H1 (cell line): Measurements from ENCODE around the gene GJC2. TPM values are rescaled to one million over a fixed set of nuclear protein-coding genes. Genes with fewer than 3 reads are reported as not detected.

Source experiments
- CTCF ChIA-PET: fragments of 300-600 bp; sonication (Branson Sonifier 250); formaldehyde crosslinking; loops from one replicate; lab custom pipeline; 2021; ENCODE audit not compliant: partially characterized antibody; lab: Charles Lee
- POLR2A ChIA-PET: fragments of 300-600 bp; sonication (Branson Sonifier 250); formaldehyde crosslinking; loops from one replicate; lab custom pipeline; 2021; ENCODE audit warnings: inconsistent platforms; ENCODE audit not compliant: partially characterized antibody; lab: Charles Lee
- DNase-seq, 2 experiments: peaks; one replicate each; pipeline versions ENCODE4 v3.0.0 to v3.0.0-alpha.2; 2010 to 2022; ENCODE audit warnings: low spot score in 2 of 2, low read depth in 1 of 2, mixed read lengths in 1 of 2
- FAIRE-seq: peaks from 2 replicates; lab custom pipeline; 2011; peaks lifted over from hg19 to GRCh38; lab: Jason Lieb, UNC
- H2AFZ ChIP-seq: 2 replicates; pipeline ENCODE4 v1.8.1; 2012; ENCODE audit warnings: low read length, inconsistent platforms
- H2AK5ac ChIP-seq: 2 replicates; pipeline ENCODE4 v1.6.1; 2013; ENCODE audit warnings: low read depth, low read length
- H2BK120ac ChIP-seq: replicated peaks from 2 replicates; pipeline ENCODE3; 2013; ENCODE audit warnings: low read depth, low read length, inconsistent platforms
- H2BK12ac ChIP-seq: 2 replicates; pipeline ENCODE4 v1.6.1; 2013; ENCODE audit warnings: low read depth, low read length
- H2BK15ac ChIP-seq: 2 replicates; pipeline ENCODE4 v1.6.1; 2013; ENCODE audit warnings: low read length
- H2BK20ac ChIP-seq: 2 replicates; pipeline ENCODE4 v1.6.1; 2013; ENCODE audit warnings: low read length
- H2BK5ac ChIP-seq: 2 replicates; pipeline ENCODE4 v1.6.1; 2013; ENCODE audit warnings: low read depth, low read length
- H3K14ac ChIP-seq: 2 replicates; pipeline ENCODE4 v1.6.1; 2013; ENCODE audit warnings: inconsistent platforms; ENCODE audit not compliant: insufficient read length
- H3K18ac ChIP-seq: 2 replicates; pipeline ENCODE4 v1.6.1; 2013; ENCODE audit warnings: low read length; ENCODE audit errors: extremely low read depth
- H3K23ac ChIP-seq: 2 replicates; pipeline ENCODE4 v1.6.1; 2013; ENCODE audit warnings: inconsistent platforms; ENCODE audit not compliant: insufficient read length
- H3K23me2 ChIP-seq: 2 replicates; pipeline ENCODE4 v1.6.1; 2013; ENCODE audit warnings: low read depth, low read length
- H3K27ac ChIP-seq: 2 replicates; pipeline ENCODE4 v1.6.1; 2011; ENCODE audit warnings: low read depth, low read length, inconsistent platforms
- H3K27me3 ChIP-seq, 4 experiments: replicated peaks in 1 of 4; 1 replicate in 1 of 4; 2 replicates in 3 of 4; pipeline versions ENCODE4 v1.6.1 to v1.8.1; 2011 to 2013; ENCODE audit warnings: low read length in 3 of 4, mild to moderate bottlenecking in 3 of 4, inconsistent platforms in 2 of 4, mixed read lengths in 2 of 4, moderate library complexity in 1 of 4; ENCODE audit not compliant: control insufficient read depth in 3 of 4, insufficient read depth in 3 of 4; ENCODE audit errors: extremely low read depth in 1 of 4
- H3K36me3 ChIP-seq, 4 experiments: 2 replicates each; pipeline versions ENCODE4 v1.6.1 to v1.8.1; 2011 to 2013; ENCODE audit warnings: mild to moderate bottlenecking in 4 of 4, low read length in 3 of 4, moderate library complexity in 2 of 4, control low read depth in 1 of 4, inconsistent platforms in 1 of 4; ENCODE audit not compliant: insufficient read depth in 4 of 4, control insufficient read depth in 2 of 4
- H3K4ac ChIP-seq: replicated peaks from 2 replicates; pipeline ENCODE3; 2013; ENCODE audit warnings: low read length, low read depth, mixed read lengths, inconsistent platforms; ENCODE audit not compliant: insufficient read length
- H3K4me1 ChIP-seq, 4 experiments: replicated peaks in 1 of 4; 1 replicate in 1 of 4; 2 replicates in 3 of 4; pipeline versions ENCODE4 v1.6.1 to v1.8.1; 2011 to 2013; ENCODE audit warnings: low read length in 3 of 4, inconsistent platforms in 2 of 4, mixed read lengths in 1 of 4; ENCODE audit not compliant: insufficient read depth in 4 of 4, control insufficient read depth in 3 of 4
- H3K4me2 ChIP-seq, 2 experiments: 2 replicates each; pipeline versions ENCODE4 v1.6.1 to v1.8.1; 2011 to 2013; ENCODE audit warnings: low read depth in 2 of 2, low read length in 2 of 2, control low read depth in 1 of 2, inconsistent platforms in 1 of 2, mild to moderate bottlenecking in 1 of 2; ENCODE audit not compliant: insufficient read depth in 1 of 2
- H3K4me3 ChIP-seq, 4 experiments: fragments of 200-600, 300-600 bp in 1 of 4; sonication (generic), shearing (Covaris generic), sonication (Bioruptor Twin) in 1 of 4; 2 replicates each; pipeline versions ENCODE4 v1.5.1 to v1.8.1; 2011 to 2016; ENCODE audit warnings: low read length in 4 of 4, low read depth in 3 of 4, control low read depth in 2 of 4, inconsistent platforms in 2 of 4, mild to moderate bottlenecking in 2 of 4, mixed read lengths in 1 of 4, moderate library complexity in 1 of 4; ENCODE audit not compliant: insufficient read depth in 2 of 4; ENCODE audit errors: extremely low read depth in 1 of 4
- H3K56ac ChIP-seq: replicated peaks from 2 replicates; pipeline ENCODE3; 2013; ENCODE audit warnings: low read depth, mild to moderate bottlenecking, mixed read lengths, low read length, inconsistent platforms; ENCODE audit not compliant: insufficient read length
- H3K79me1 ChIP-seq: 2 replicates; pipeline ENCODE4 v1.6.1; 2013; ENCODE audit warnings: low read depth, low read length, control low read depth
- H3K79me2 ChIP-seq, 2 experiments: 2 replicates each; pipeline versions ENCODE4 v1.6.1 to v1.8.1; 2012 to 2013; ENCODE audit warnings: low read length in 2 of 2, mild to moderate bottlenecking in 2 of 2, inconsistent platforms in 1 of 2; ENCODE audit not compliant: insufficient read depth in 2 of 2, control insufficient read depth in 1 of 2
- H3K9ac ChIP-seq, 4 experiments: replicated peaks in 1 of 4; 1 replicate in 1 of 4; 2 replicates in 3 of 4; pipeline versions ENCODE4 v1.6.1 to v1.8.1; 2011 to 2013; ENCODE audit warnings: low read depth in 3 of 4, low read length in 3 of 4, control low read depth in 2 of 4, mild to moderate bottlenecking in 2 of 4, moderate library complexity in 2 of 4, inconsistent platforms in 1 of 4; ENCODE audit errors: extremely low read depth in 1 of 4
- H3K9me3 ChIP-seq, 2 experiments: 2 replicates each; pipeline versions ENCODE4 v1.6.1 to v1.8.1; 2012 to 2013; ENCODE audit warnings: mild to moderate bottlenecking in 2 of 2, moderate library complexity in 2 of 2, control low read depth in 1 of 2, inconsistent platforms in 1 of 2, low read depth in 1 of 2, low read length in 1 of 2, mixed read lengths in 1 of 2; ENCODE audit not compliant: insufficient read depth in 2 of 2
- H4K20me1 ChIP-seq, 2 experiments: replicated peaks in 1 of 2; 2 replicates each; pipeline versions ENCODE3 to v1.8.1; 2011 to 2013; ENCODE audit warnings: inconsistent platforms in 2 of 2, low read length in 2 of 2, mild to moderate bottlenecking in 1 of 2; ENCODE audit not compliant: insufficient read depth in 2 of 2, control insufficient read depth in 1 of 2
- H4K5ac ChIP-seq: 2 replicates; pipeline ENCODE4 v1.6.1; 2013; ENCODE audit warnings: low read length, low read depth, mixed read lengths, inconsistent platforms; ENCODE audit not compliant: insufficient read length
- H4K8ac ChIP-seq: 2 replicates; pipeline ENCODE4 v1.8.0; 2013; ENCODE audit warnings: mild to moderate bottlenecking, moderate library complexity, low read length, inconsistent platforms; ENCODE audit not compliant: insufficient read depth; ENCODE audit errors: extremely low read depth
- H4K91ac ChIP-seq: replicated peaks from 2 replicates; pipeline ENCODE3; 2013; ENCODE audit warnings: low read length, mixed read lengths, inconsistent platforms; ENCODE audit not compliant: insufficient read length
- CHD2 ChIP-seq: IDR thresholded peaks from 2 replicates; pipeline ENCODE4 v1.6.1; 2012; ENCODE audit warnings: low read length, improper control_type of control experiment
- EZH2 ChIP-seq: fragments of 200-600 bp; sonication (generic); IDR thresholded peaks from 2 replicates; pipeline ENCODE4 v1.7.1; 2012; ENCODE audit warnings: low read depth, mild to moderate bottlenecking, moderate library complexity, low read length, inconsistent platforms; ENCODE audit not compliant: severe bottlenecking
- GTF2F1 ChIP-seq: IDR thresholded peaks from 2 replicates; pipeline ENCODE4 v1.6.1; 2012; ENCODE audit warnings: low read depth, low read length, improper control_type of control experiment, borderline replicate concordance
- HDAC2 ChIP-seq, 2 experiments: fragments of 300-600 bp in 1 of 2; sonication (generic) in 1 of 2; IDR thresholded peaks; 2 replicates each; pipeline ENCODE4 v1.6.1; 2011 to 2012; ENCODE audit warnings: low read depth in 2 of 2, low read length in 2 of 2, mild to moderate bottlenecking in 2 of 2, moderate library complexity in 2 of 2, borderline replicate concordance in 1 of 2, inconsistent platforms in 1 of 2
- KDM4A ChIP-seq: IDR thresholded peaks from one replicate; pipeline ENCODE4 v1.7.1; 2012; ENCODE audit warnings: low read depth, mild to moderate bottlenecking, moderate library complexity, low read length, inconsistent platforms; ENCODE audit not compliant: severe bottlenecking
- POLR2AphosphoS5 ChIP-seq: IDR thresholded peaks from 2 replicates; pipeline ENCODE4 v1.6.1; 2011; ENCODE audit warnings: low read depth, low read length
- SIRT6 ChIP-seq: IDR thresholded peaks from one replicate; pipeline ENCODE4 v1.7.1; 2012; ENCODE audit warnings: low read length, inconsistent platforms
- TBP ChIP-seq: IDR thresholded peaks from 2 replicates; pipeline ENCODE4 v1.6.1; 2011; ENCODE audit warnings: low read depth, low read length, improper control_type of control experiment
- YY1 ChIP-seq: IDR thresholded peaks from 2 replicates; pipeline ENCODE4 v1.6.1; 2011; ENCODE audit warnings: low read depth, mild to moderate bottlenecking, low read length
- WGBS, 2 experiments: shearing (Covaris generic) in 1 of 2; methylation state at CpG; one replicate each; pipeline versions ENCODE4 v1.1.6 to v1.1.7; 2013 to 2015; ENCODE audit warnings: low lambda C conversion rate in 2 of 2, mixed read lengths in 2 of 2, inconsistent platforms in 1 of 2, low coverage in 1 of 2, missing lambda C conversion rate in 1 of 2; ENCODE audit not compliant: insufficient replicate concordance in 2 of 2, insufficient coverage in 1 of 2, insufficient read length in 1 of 2; ENCODE audit errors: extremely low coverage in 1 of 2, missing lambda C conversion rate in 1 of 2; 5-methylcytosine and 5-hydroxymethylcytosine counted together
- polyA plus RNA-seq, 7 experiments: library from polyadenylated mRNA; depleted of rRNA in 3 of 7; stranded (reverse) in 5 of 7; unstranded in 2 of 7; fragments of >200 nt in 5 of 7; fragments of 200-250 nt in 2 of 7; gene quantifications; 1 replicate in 5 of 7; 2 replicates in 1 of 7; 4 replicates in 1 of 7; pipeline versions ENCODE4 v1.2.1 to v1.2.3, GENCODE V29; 2011 to 2013; ENCODE audit warnings: missing spikeins in 2 of 7, mixed read lengths in 2 of 7
- total RNA-seq: library from RNA; stranded (reverse); fragmentation: NEBNext Ultra II Directional; extraction: Animal tissue kit (Norgen Biotek cat#: 25700); gene quantifications from 2 replicates; pipeline ENCODE4 v1.2.1, GENCODE V29; 2021

The GJC2 gene
- total and polyA plus RNA-seq, 2 of the 8 experiments (the other 6 are each of a cell fraction or from before 2014, with no cell fraction given): 0.17 to 0.54 TPM

DNA sequence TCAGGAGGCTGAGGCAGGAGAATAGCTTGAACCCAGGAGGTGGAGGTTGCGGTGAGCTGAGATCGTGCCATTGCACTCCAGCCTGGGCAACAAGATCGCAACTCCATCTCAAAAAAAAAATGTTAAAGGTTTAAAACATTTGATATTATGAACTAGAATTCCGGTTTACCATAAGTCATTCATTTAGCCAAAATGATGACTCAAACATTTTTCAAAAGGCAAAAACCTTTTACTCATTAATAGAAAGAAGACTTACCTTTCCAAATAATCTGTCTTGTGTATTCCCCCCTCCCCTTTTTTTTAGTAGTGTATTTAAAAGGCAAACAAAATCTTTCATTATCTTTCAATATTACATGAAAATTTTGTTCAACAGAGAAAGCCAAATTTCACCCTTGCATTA lies 32.4 kb upstream of the GJC2 start:
- H2AFZ ChIP-seq: no peak overlapping the region
- no peaks in the 10 kb centered on the region; a peak in 1 of 7 replicates for H3K27me3 ChIP-seq
- no peak overlapping the region for H2BK12ac ChIP-seq
- H2BK5ac ChIP-seq: no peak overlapping the region
- POLR2A ChIA-PET: no interaction called here
- H3K4ac ChIP-seq: no peak overlapping the region
- no peak overlapping the region for H2BK20ac ChIP-seq
- H3K9ac ChIP-seq: no peak overlapping the region
- H3K36me3 ChIP-seq: no peaks in the 10 kb centered on the region
- H2AK5ac ChIP-seq: no peak overlapping the region
- no peak overlapping the region for H3K4me3 ChIP-seq
- DNase-seq (no peak), FAIRE-seq (no peak)
- H3K4me1 ChIP-seq: no peaks in the 10 kb centered on the region
- no peak overlapping the region for H4K91ac ChIP-seq
- no peak overlapping the region for H2BK15ac ChIP-seq
- no peak overlapping the region for H3K14ac ChIP-seq
- H3K27ac ChIP-seq: no peak overlapping the region
- H2BK120ac ChIP-seq: no peak overlapping the region
- H3K4me2 ChIP-seq: no peak overlapping the region
- H3K56ac ChIP-seq: no peak overlapping the region
- no peak overlapping the region for H4K8ac ChIP-seq
- no peaks in the 10 kb centered on the region for H3K79me1 ChIP-seq
- no peaks in the 10 kb centered on the region for H4K20me1 ChIP-seq
- no peak overlapping the region for H3K18ac ChIP-seq
- TF ChIP-seq KDM4A (no peak), CHD2 (no peak), HDAC2 (IDR thresholded peaks at IDR 0.05; ENCODE audit: borderline replicate concordance in 1 of 2, low read depth in 2 of 2, low read length in 2 of 2) (no peak), GTF2F1 (no peak), EZH2 (no peak), POLR2AphosphoS5 (no peak), SIRT6 (no peak), TBP (no peak), YY1 (no peak)
- no peaks in the 10 kb centered on the region for H3K79me2 ChIP-seq
- peaks cover 19 to 20% of the 10 kb centered on the region in 2 experiments for H3K9me3 ChIP-seq
- CTCF ChIA-PET: no interaction called here
- no peak overlapping the region for H4K5ac ChIP-seq
- no peaks in the 10 kb centered on the region for H3K23me2 ChIP-seq
- no peak overlapping the region for H3K23ac ChIP-seq
- 92% methylated on average over 4 of the region's 4 CpGs; no CpG with 5 or more reads in 1 of the 2 experiments for WGBS, 2 experiments
